SKM-1 treated with dmso at 0.1 percent for 144 hours (cell line): ENCODE results near the gene ANKRD34C.
A peak's percentile ranks its signal among the peaks of the same experiment; 100 is the strongest.
"Not testable (repeated sequence)": the region's sequence is repeated elsewhere in the genome, so short reads cannot be mapped to it uniquely, and the experiment has no call there.

Experiments
- DNase-seq: peaks from one replicate; lab custom pipeline; 2025; ENCODE audit not compliant: unreplicated experiment; lab: John Stamatoyannopoulos, UW

The ANKRD34C gene

DNA sequence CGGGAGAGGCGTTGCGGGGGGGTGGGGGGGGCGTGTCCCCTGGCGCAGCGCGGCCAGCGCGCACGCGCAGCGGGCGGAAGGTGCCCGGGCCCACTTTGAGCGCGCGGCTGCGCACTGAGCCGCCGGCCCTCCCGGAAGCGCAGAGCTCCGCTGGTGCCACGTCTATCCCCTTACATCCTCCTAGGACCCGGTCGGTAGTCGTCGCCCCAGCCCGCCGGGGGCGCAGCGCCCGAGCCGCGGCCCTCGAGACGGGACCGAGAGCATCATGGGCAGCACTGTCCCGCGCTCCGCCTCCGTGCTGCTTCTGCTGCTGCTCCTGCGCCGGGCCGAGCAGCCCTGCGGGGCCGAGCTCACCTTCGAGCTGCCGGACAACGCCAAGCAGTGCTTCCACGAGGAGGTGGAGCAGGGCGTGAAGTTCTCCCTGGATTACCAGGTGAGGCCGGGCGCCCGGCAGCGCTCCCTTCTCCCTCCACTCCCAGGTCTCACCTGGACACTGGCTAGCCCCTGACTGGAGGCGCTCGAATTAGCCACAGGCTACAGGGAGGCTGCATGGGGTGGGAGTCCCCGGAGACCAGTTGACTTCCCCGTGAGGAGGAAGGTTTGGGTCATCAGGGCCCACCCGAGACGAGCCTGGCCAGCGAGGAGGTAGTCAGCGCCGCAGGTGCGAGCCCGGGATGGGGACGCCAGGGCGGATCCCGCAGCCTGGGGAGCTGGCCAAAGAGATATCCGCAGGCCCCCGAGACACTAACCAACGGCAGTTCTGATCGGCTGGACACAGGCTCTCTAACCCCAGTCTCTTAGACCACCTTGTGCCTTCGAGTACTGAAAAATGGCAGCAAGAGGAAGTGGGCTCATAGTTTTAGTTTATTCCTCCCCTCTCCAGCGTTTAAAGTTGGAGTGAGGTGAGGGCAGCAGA lies 28.7 kb downstream of the ANKRD34C start, which contains the start of gene TMED3:
Gene TMED3, plus strand, starts transcription at position 128 of the 916 bp plus-strand sequence. Its CDS starts 138 bp downstream, at position 266.
- DNase-seq = peak; percentile 87

DNA sequence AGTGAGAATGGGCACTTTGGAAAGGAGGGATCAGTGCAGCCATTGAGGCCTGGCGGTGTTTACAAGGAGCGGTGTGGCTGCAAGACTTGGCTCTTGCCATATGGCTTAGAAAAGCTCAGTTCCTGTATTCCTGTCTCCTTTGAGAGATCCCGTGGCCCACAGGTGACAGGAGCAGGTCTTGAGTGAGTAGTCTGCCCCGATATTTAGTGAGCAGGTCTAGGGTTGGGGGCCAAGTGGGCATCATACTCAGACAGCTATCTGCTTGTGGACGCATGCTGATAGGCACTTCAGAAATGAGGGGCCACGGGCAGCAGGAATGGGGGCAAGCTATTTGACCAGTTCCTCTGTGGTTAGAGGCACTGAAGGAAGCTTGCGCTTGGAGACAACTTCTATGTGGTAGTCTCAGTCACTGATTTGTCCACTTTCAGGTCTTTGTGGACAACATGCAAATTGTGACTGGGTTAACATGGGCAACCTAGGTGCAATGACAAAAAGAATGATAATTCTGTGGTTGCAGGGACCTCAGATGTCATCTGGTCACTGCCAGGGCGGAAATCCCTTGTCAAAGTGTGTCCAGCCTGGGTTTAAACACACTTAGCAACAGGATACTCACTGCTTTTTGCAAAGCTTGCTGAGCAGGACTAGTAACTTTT lies 29.5 kb downstream of the ANKRD34C start:
- DNase-seq = no peak

DNA sequence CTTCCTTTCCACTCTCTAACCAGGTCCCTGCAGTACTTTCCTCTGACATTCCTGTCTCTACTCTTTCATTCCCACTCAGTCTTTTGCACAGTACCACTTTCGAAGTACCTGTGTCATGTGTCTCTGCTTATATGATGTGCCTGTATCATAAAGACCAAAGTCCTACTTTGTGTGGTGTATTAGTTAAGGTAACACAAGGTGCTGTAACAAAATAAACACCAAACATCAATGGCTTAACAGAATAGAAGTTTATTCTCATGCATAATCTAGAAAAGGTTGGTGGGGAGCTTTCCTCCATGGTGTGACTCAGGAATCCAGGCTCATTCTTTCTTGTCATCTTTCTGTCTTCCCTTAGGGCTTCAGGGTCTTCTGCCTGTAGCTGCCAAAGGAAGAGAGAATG lies 31.7 kb downstream of the ANKRD34C start:
- no peak for DNase-seq

DNA sequence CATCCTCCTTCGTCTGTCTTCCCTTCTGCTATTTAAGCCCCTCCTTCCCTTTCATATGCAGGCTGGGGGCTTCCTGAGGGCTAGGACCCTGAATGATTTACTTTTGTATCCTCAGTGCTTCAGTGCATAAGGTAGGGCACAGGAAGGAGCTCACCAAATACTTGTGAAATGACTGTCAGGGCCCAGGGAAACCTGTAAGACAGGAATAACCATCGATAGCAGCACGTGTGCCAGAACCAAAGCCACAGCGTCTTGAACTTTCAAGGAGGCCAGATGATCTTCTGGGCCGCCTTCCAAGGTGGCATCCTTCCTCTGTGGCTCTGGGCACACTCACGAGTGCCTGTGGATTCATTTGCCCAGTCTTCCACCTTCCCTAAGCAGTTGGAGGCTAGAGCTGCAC lies 32.3 kb downstream of the ANKRD34C start:
- DNase-seq = no peak

DNA sequence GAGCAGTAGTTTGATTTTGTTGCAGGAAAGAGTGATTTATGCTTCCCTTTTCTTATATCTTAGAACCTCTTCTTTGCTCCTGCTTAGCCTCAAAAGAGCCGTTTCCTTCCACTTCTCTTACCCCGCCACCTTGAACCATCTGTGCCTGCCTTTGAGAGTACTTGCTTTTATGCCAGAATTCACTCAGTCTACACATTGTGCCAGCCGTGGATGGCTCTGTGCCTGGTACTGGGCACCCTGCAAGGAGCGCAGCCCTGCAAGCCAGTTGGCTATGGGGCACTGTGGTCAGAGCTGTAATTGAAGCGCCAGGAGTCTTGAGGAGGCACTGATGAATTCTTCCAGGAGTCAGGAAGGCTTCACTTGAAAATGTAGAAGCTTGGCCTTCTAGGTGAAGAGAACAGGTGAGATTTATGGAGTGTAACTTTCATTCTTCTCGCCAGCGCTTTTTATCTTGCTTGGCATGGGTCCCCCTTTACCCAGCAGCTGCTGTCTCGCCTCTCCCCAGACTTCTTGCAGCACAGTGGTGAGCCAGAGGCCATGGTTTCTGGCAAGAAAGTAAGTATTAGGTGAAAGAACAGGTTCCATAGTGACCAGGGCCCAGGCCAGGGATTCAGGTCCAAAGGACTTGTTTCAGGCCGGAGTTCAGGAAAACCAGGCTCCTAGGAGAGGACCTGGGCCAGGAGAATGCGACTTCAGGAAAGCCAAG lies 33.3 kb downstream of the ANKRD34C start:
- DNase-seq = no peak

DNA sequence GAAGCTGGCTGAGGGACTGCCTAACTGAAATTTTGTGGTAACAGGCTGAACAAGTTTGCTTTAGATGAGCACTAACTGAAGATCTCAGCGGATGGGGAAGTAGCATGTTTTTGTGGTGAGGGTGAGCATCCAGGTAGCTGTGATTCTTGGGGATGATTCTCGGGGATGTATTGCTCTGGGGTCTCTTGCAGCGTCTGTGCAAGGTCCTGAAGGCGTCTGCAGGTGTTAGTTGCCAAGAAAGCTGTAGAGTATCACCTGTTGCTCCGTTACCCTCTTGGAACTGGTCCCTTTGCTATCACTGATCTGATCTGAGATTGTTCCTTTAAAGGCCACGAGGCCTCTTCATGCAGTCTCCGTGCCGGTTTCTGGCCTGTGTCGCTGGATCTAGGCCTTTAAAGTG lies 34.3 kb downstream of the ANKRD34C start:
- no peak for DNase-seq

DNA sequence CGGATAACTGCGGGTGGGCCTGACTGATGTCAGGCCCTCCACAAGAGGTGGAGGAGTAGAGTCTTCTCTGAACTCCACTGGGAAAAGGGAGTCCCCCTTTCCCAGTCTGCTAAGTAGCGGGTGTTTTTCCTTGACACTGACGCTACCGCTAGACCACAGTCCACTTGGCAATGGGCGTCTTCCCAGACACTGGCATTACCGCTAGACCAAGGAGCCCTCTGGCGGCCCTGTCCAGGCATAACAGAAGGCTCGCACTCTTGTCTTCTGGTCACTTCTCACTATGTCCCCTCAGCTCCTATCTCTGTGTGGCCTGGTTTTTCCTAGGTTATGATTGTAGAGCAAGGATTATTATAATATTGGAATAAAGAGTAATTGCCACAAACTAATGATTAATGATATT lies 37.5 kb downstream of the ANKRD34C start:
- DNase-seq = not testable (repeated sequence)

DNA sequence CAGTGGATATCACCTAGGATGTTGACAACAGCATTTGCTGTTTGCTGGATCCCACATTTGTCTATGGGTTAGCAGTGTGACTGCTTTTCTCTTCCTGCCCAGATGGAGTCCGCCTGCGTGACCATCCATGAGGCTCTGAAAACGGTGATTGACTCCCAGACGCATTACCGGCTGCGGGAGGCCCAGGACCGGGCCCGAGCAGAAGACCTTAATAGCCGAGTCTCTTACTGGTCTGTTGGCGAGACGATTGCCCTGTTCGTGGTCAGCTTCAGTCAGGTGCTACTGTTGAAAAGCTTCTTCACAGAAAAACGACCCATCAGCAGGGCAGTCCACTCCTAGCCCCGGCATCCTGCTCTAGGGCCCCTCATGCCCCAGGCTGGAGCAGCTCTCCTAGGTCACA lies 39.4 kb downstream of the ANKRD34C start:
- DNase-seq = no peak

DNA sequence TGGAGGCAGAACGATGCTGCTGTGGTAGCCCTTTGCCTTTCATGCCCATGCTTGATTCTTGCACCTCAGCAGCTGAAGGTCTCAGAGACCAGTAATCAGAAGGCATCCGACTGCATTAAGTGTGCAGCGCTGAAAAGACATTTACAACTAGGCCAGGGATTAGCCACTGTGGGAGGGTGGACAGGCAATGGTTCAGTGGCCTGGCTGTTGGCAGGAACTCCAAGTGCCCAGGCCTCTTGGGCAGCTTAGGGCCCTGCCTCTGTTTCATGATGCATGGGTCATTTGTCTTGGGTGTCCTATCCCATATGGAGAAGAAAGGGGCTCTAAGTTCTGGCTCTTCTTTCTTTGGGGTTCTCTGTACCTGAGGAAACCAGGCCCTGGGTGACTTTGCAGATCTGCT lies 39.8 kb downstream of the ANKRD34C start:
- DNase-seq = no peak

DNA sequence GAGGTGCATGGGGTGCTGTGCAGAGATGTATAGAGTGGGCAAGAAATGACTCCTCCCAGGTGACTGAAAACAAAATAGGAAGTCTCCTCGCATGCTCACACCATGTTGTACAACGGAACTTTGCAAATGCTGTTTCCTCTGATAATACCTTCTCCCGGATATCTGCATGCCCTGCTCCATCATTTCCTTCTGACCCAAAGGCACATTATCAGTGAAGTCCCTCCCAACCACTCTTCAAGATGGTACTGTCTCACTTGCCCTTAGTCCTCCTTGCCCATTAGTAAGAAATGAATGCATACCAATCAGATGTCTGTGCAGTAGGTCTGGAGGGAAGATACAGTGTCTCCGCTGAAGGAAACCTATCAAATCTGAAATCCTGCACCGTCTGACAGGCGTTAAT lies 40.4 kb downstream of the ANKRD34C start:
- no peak for DNase-seq

DNA sequence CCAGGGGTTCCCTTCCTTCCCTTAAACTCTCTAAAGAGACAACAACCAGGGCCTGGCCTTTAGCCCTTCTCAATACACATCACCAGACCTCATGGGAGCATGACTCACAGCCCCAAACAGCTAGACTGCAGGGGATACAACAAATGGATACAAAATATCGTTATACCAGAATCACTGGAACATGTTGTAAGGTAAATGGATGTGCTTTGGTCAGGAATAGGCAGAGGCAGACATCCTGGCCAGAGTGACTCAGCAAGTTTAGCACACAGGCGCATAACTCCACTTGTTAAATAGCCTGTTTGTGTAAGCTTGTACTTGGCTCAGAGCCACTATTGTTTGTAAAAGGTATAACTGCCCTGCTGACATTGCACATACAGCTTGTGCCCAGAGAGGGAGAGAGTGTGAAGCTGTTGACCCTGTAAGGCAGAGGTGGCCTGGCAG lies 46.7 kb downstream of the ANKRD34C start:
- no peak for DNase-seq
